ENCODE results near the gene SEPTIN10. TPM values are rescaled to one million over a fixed set of nuclear protein-coding genes. Genes with fewer than 3 reads are reported as not detected.
A peak's percentile ranks its signal among the peaks of the same experiment; 100 is the strongest.

Gene SEPTIN10
- total RNA-seq, 1 experiment from 2014 or later: 112 TPM

GRCh38 chr2:109560265-109560664, 53.5 kb downstream of the SEPTIN10 start:
- H3K27ac ChIP-seq: peak overlapping the region; percentile 49
- no peak overlapping the region for H3K4me2 ChIP-seq
- intact Hi-C loops (cut with micrococcal nuclease; ENCODE audit: unreplicated experiment): no loop called here
- peaks cover 6% of the 10 kb centered on the region for H3F3A ChIP-seq (ENCODE audit: insufficient read depth, low read depth)
- POLR2A ChIA-PET (ENCODE audit: unreplicated experiment): no interaction called here
- H3K79me2 ChIP-seq (ENCODE audit: low read depth): no peaks in the 10 kb centered on the region
- H3K4me1 ChIP-seq (replicated peaks; ENCODE audit: insufficient read depth): peaks cover 43% of the 10 kb centered on the region
- H3K36me3 ChIP-seq (ENCODE audit: low read depth): peaks cover 11% of the 10 kb centered on the region; the same call in 1 of the 2 replicates
- no TSS peak for BruUV-seq (replicated peaks)
- H4K20me1 ChIP-seq (ENCODE audit: insufficient read depth): no peaks in the 10 kb centered on the region
- CTCF ChIA-PET: no interaction called here
- TF ChIP-seq EZH2 (IDR thresholded peaks at IDR 0.05; ENCODE audit: low read depth): no peak
- H3K9me2 ChIP-seq (ENCODE audit: insufficient read depth): no peaks in the 10 kb centered on the region
- H3K4me3 ChIP-seq: no peak overlapping the region
- peak in 1 of 2 experiments; percentile 46 for DNase-seq
- no peak overlapping the region for H2AFZ ChIP-seq
- no peaks in the 10 kb centered on the region for H3K27me3 ChIP-seq (ENCODE audit: insufficient read depth, low read depth)
- 0 out of 2 replicates have a peak, but pooled peaks cover 4% of the 10 kb centered on the region for H3K9me3 ChIP-seq (ENCODE audit: insufficient read depth, low read depth)

GRCh38 chr2:109558076-109558882, 55.5 kb downstream of the SEPTIN10 start:
- CTCF ChIA-PET: no interaction called here
- Histone ChIP-seq H4K20me1 (ENCODE audit: insufficient read depth) (no peaks in the 10 kb centered on the region), H3K4me1 (replicated peaks; ENCODE audit: insufficient read depth) (peaks cover 39% of the 10 kb centered on the region), H3K9me2 (ENCODE audit: insufficient read depth) (no peaks in the 10 kb centered on the region), H2AFZ (no peak overlapping the region), H3F3A (ENCODE audit: insufficient read depth, low read depth) (peaks cover 6% of the 10 kb centered on the region), H3K4me3 (no peak overlapping the region), H3K36me3 (ENCODE audit: low read depth) (peaks cover 7% of the 10 kb centered on the region; the same call in 1 of the 2 replicates), H3K9me3 (ENCODE audit: insufficient read depth, low read depth) (0 out of 2 replicates have a peak, but pooled peaks cover 4% of the 10 kb centered on the region), H3K27me3 (ENCODE audit: insufficient read depth, low read depth) (no peaks in the 10 kb centered on the region), H3K27ac (peak overlapping the region; percentile 95), H3K79me2 (ENCODE audit: low read depth) (no peaks in the 10 kb centered on the region), H3K4me2 (peak overlapping the region; percentile 59)
- POLR2A ChIA-PET (ENCODE audit: unreplicated experiment): no interaction called here
- TSS peak; percentile 14 for BruUV-seq (replicated peaks)
- intact Hi-C loops (cut with micrococcal nuclease; ENCODE audit: unreplicated experiment): loop anchor here (5.0 kb wide), 1 partner anchor 144 kb away; no protein-coding TSS in a partner anchor
- TF ChIP-seq CTCF (conservative IDR thresholded peaks at IDR 0.05) (no peak), EZH2 (IDR thresholded peaks at IDR 0.05; ENCODE audit: low read depth) (no peak)
- DNase-seq: peak; percentile 41 to 93

- Histone ChIP-seq H3K79me2 (ENCODE audit: low read depth) (no peaks in the 10 kb centered on the region), H3K4me2 (no peak overlapping the region), H3K4me1 (replicated peaks; ENCODE audit: insufficient read depth) (peaks cover 35% of the 10 kb centered on the region), H3K9me2 (ENCODE audit: insufficient read depth) (no peaks in the 10 kb centered on the region), H3K27me3 (ENCODE audit: insufficient read depth, low read depth) (no peaks in the 10 kb centered on the region), H3F3A (ENCODE audit: insufficient read depth, low read depth) (peaks cover 6% of the 10 kb centered on the region), H3K9me3 (ENCODE audit: insufficient read depth, low read depth) (0 out of 2 replicates have a peak, but pooled peaks cover 4% of the 10 kb centered on the region), H4K20me1 (ENCODE audit: insufficient read depth) (no peaks in the 10 kb centered on the region), H3K4me3 (no peak overlapping the region), H2AFZ (no peak overlapping the region), H3K27ac (peak overlapping the region; percentile 95; the same call in 1 of the 2 replicates), H3K36me3 (ENCODE audit: low read depth) (peaks cover 12% of the 10 kb centered on the region)
- TF ChIP-seq CTCF (conservative IDR thresholded peaks at IDR 0.05) (no peak), EZH2 (IDR thresholded peaks at IDR 0.05; ENCODE audit: low read depth) (no peak)
- no peak for DNase-seq
- POLR2A ChIA-PET (ENCODE audit: unreplicated experiment): interaction anchor here (0.6 kb wide), 1 partner anchor 36 kb away, joined by 7 read pairs; no protein-coding TSS in a partner anchor
- intact Hi-C loops (cut with micrococcal nuclease; ENCODE audit: unreplicated experiment): loop anchor here (5.0 kb wide), 1 partner anchor 145 kb away; no protein-coding TSS in a partner anchor
- BruUV-seq (replicated peaks): no TSS peak
- CTCF ChIA-PET: interaction anchor here (0.7 kb wide), 1 partner anchor 147 kb away, joined by 7 read pairs; no protein-coding TSS in a partner anchor
Measured at GRCh38 chr2:109557309-109557708, 56.5 kb downstream of the SEPTIN10 start.
